Progenitor cell of endocrine pancreas (in vitro differentiated cells): ENCODE data around the gene PSME1. TPM values are rescaled to one million over a fixed set of nuclear protein-coding genes. Genes with fewer than 3 reads are reported as not detected.
A peak's percentile ranks its signal among the peaks of the same experiment; 100 is the strongest.

Experiments
- DNase-seq: peaks from one replicate; pipeline ENCODE4 v3.0.0; 2021; ENCODE audit warnings: low spot score; ENCODE audit not compliant: unreplicated experiment
- H3K27ac Mint-ChIP-seq: 2 replicates; pipeline ENCODE4 v1.8.0; 2021; ENCODE audit warnings: mild to moderate bottlenecking, moderate library complexity, mixed read lengths
- H3K27me3 Mint-ChIP-seq: 2 replicates; pipeline ENCODE4 v1.8.0; 2021; ENCODE audit warnings: mixed read lengths
- H3K36me3 Mint-ChIP-seq: 2 replicates; pipeline ENCODE4 v1.8.0; 2022; ENCODE audit warnings: mixed read lengths; ENCODE audit not compliant: insufficient read depth
- H3K4me1 Mint-ChIP-seq: 2 replicates; pipeline ENCODE4 v1.8.0; 2021; ENCODE audit warnings: low read depth, mixed read lengths
- H3K4me3 Mint-ChIP-seq: 2 replicates; pipeline ENCODE4 v1.8.0; 2021; ENCODE audit warnings: low read depth, mild to moderate bottlenecking, moderate library complexity, mixed read lengths
- H3K9me3 Mint-ChIP-seq: 2 replicates; pipeline ENCODE4 v1.8.0; 2021; ENCODE audit warnings: low read depth, mixed read lengths
- CTCF ChIP-seq: fragments of 200-600 bp; sonication (generic); IDR thresholded peaks from one replicate; pipeline ENCODE4 v1.5.0; 2021; ENCODE audit warnings: antibody characterized with exemption, mild to moderate bottlenecking; ENCODE audit not compliant: unreplicated experiment
- total RNA-seq: library from RNA; stranded (reverse); gene quantifications from 2 replicates; pipeline ENCODE4 v1.2.1, GENCODE V29; 2021

PSME1 gene
- total RNA-seq, 1 donor from 2014 or later = 103 TPM

GRCh38 chr14:24106672-24107271 lies 29.2 kb upstream of the PSME1 start:
- H3K36me3 Mint-ChIP-seq = peaks cover 18% of the 10 kb centered on the region
- TF ChIP-seq CTCF = no peak
- H3K4me3 Mint-ChIP-seq = no peak overlapping the region
- no peak for DNase-seq
- H3K27ac Mint-ChIP-seq = no peak overlapping the region
- peaks cover 1% of the 10 kb centered on the region for H3K4me1 Mint-ChIP-seq
- H3K9me3 Mint-ChIP-seq = peaks cover 8% of the 10 kb centered on the region
- no peaks in the 10 kb centered on the region for H3K27me3 Mint-ChIP-seq

- Mint-ChIP-seq H3K27me3 (no peaks in the 10 kb centered on the region), H3K9me3 (peaks cover 8% of the 10 kb centered on the region), H3K4me1 (peaks cover 1% of the 10 kb centered on the region), H3K4me3 (no peak overlapping the region), H3K36me3 (peaks cover 15% of the 10 kb centered on the region), H3K27ac (no peak overlapping the region)
- no peak for DNase-seq
- no peak for TF ChIP-seq CTCF
Observed at GRCh38 chr14:24108336-24108874, 27.6 kb upstream of the PSME1 start.

- Mint-ChIP-seq H3K4me1 (peaks cover 1% of the 10 kb centered on the region), H3K27me3 (no peaks in the 10 kb centered on the region), H3K27ac (no peak overlapping the region), H3K9me3 (peaks cover 2% of the 10 kb centered on the region), H3K4me3 (no peak overlapping the region), H3K36me3 (peaks cover 2% of the 10 kb centered on the region)
- TF ChIP-seq CTCF = no peak
- no peak for DNase-seq
Observed at GRCh38 chr14:24110060-24110459, 25.9 kb upstream of the PSME1 start.

- H3K9me3 Mint-ChIP-seq = no peaks in the 10 kb centered on the region
- H3K36me3 Mint-ChIP-seq = no peaks in the 10 kb centered on the region
- H3K27me3 Mint-ChIP-seq = no peaks in the 10 kb centered on the region
- peaks cover 5% of the 10 kb centered on the region for H3K4me1 Mint-ChIP-seq
- no peak for DNase-seq
- no peak overlapping the region for H3K4me3 Mint-ChIP-seq
- TF ChIP-seq CTCF = no peak
- no peak overlapping the region for H3K27ac Mint-ChIP-seq
Observed at GRCh38 chr14:24110523-24110922, 25.5 kb upstream of the PSME1 start.

- Mint-ChIP-seq H3K4me1 (peaks cover 18% of the 10 kb centered on the region), H3K9me3 (no peaks in the 10 kb centered on the region), H3K4me3 (peak overlapping the region; percentile 89), H3K27me3 (no peaks in the 10 kb centered on the region), H3K36me3 (peaks cover 4% of the 10 kb centered on the region), H3K27ac (peak overlapping the region; percentile 99)
- no peak for TF ChIP-seq CTCF
- no peak for DNase-seq
Observed at GRCh38 chr14:24113379-24113800, 22.6 kb upstream of the PSME1 start.
